ENCODE data around the gene SHQ1.
"Not testable (repeated sequence)": the region's sequence is repeated elsewhere in the genome, so short reads cannot be mapped to it uniquely, and the experiment has no call there.

The SHQ1 gene

DNA sequence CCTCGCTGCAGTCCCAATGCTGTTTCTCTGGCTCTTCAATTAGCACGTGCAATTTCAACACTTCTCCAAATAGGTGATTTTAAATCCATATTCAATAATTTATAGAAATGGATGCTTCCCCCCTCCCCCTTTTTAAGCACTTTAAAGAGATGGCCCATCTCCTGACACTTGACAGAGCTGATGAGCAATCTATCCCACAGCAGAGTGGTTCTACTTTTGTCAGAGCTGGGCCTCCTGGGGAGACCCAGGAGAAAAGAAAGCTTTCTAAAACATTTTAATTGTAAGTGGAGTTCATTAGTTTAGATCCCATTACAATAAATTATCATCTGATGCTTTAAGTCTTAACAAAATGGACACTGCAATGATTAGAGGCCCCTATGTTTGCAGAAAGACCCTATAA lies 127.7 kb downstream of the SHQ1 start:
- Histone ChIP-seq H3K36me3 (ENCODE audit: control insufficient read depth in 2 of 2, insufficient read depth in 1 of 2, low read length in 2 of 2) (no peaks in the 10 kb centered on the region), H3K27ac (ENCODE audit: extremely low read depth, low read depth, low read length) (no peak overlapping the region), H3K4me3 (ENCODE audit: low read depth, low read length) (no peak overlapping the region), H3K4me1 (ENCODE audit: control insufficient read depth, insufficient read depth, low read length) (peaks cover 4% of the 10 kb centered on the region; the same call in 1 of the 2 replicates), H3K9me3 (ENCODE audit: control insufficient read depth, insufficient read depth, low read depth, low read length) (no peaks in the 10 kb centered on the region)
- ChIA-PET CTCF (no interaction called here), POLR2A (no interaction called here)
- TF ChIP-seq EGR2 (tag by site-specific recombination; IDR thresholded peaks at IDR 0.05; ENCODE audit: low read depth), result no peak

DNA sequence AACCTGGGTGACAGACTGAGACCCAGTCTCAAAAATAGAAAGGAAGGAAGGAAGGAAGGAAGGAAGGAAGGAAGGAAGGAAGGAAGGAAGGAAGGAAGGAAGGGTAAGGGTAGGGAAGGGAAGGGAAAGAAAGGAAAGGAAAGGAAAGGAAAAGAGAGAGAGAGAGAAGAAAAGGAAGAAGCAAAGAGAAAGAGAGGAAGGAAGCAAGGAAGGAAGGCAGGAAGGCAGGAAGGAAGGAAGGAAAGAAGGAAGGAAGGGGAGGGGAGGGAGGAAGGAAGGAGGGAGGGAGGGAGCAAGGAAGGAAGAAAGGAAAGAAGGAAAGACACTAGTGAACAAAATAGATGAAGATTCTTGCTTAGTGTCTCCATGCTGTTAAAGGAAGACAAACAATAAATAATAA lies 129.1 kb downstream of the SHQ1 start:
- ChIA-PET POLR2A (no interaction called here), CTCF (no interaction called here)
- Histone ChIP-seq H3K4me3 (ENCODE audit: low read depth, low read length) (no peak overlapping the region), H3K9me3 (ENCODE audit: control insufficient read depth, insufficient read depth, low read depth, low read length) (no peaks in the 10 kb centered on the region), H3K4me1 (ENCODE audit: control insufficient read depth, insufficient read depth, low read length) (peaks cover 4% of the 10 kb centered on the region; the same call in 1 of the 2 replicates), H3K36me3 (ENCODE audit: control insufficient read depth in 2 of 2, insufficient read depth in 1 of 2, low read length in 2 of 2) (no peaks in the 10 kb centered on the region), H3K27ac (ENCODE audit: extremely low read depth, low read depth, low read length) (no peak overlapping the region)
- TF ChIP-seq ZNF366 (tag by site-specific recombination; conservative IDR thresholded peaks at IDR 0.05) (peak; percentile 85), ZNF121 (tag by site-specific recombination; IDR thresholded peaks at IDR 0.05) (no peak)

DNA sequence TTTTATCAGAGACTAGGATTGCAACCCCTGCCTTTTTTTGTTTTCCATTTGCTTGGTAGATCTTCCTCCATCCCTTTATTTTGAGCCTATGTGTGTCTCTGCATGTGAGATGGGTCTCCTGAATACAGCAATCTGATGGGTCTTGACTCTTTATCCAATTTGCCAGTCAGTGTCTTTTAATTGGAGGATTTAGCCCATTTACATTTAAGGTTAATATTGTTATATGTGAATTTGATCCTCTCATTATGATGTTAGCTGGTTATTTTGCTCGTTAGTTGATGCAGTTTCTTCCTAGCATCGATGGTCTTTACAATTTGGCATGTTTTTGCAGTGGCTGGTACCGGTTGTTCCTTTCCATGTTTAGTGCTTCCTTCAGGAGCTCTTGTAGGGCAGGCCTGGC lies 134.1 kb downstream of the SHQ1 start:
- POLR2A ChIA-PET; H3K4me1 ChIP-seq (ENCODE audit: control insufficient read depth, insufficient read depth, low read length); H3K9me3 ChIP-seq (ENCODE audit: control insufficient read depth, insufficient read depth, low read depth, low read length); H3K4me3 ChIP-seq (ENCODE audit: low read depth, low read length); H3K36me3 ChIP-seq (ENCODE audit: control insufficient read depth in 2 of 2, insufficient read depth in 1 of 2, low read length in 2 of 2); H3K27ac ChIP-seq (ENCODE audit: extremely low read depth, low read depth, low read length); CTCF ChIA-PET: not testable (repeated sequence)

DNA sequence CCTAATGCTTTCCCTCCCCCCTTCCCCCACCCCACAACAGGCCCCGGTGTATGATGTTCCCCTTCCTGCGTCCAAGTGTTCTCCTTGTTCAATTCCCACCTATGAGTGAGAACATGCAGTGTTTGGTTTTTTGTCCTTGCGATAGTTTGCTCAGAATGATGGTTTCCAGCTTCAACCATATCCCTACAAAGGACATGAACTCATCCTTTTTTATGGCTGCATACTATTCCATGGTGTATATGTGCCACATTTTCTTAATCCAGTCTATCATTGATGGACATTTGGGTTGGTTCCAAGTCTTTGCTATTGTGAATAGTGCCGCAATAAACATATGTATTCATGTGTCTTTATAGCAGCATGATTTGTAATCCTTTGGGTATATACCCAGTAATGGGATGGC lies 137.8 kb downstream of the SHQ1 start:
- TF ChIP-seq ZNF146 (tag by site-specific recombination; IDR thresholded peaks at IDR 0.05), result peak; percentile 81
- POLR2A ChIA-PET; CTCF ChIA-PET; H3K4me1 ChIP-seq (ENCODE audit: control insufficient read depth, insufficient read depth, low read length); H3K27ac ChIP-seq (ENCODE audit: extremely low read depth, low read depth, low read length); H3K9me3 ChIP-seq (ENCODE audit: control insufficient read depth, insufficient read depth, low read depth, low read length); H3K36me3 ChIP-seq (ENCODE audit: control insufficient read depth in 2 of 2, insufficient read depth in 1 of 2, low read length in 2 of 2); H3K4me3 ChIP-seq (ENCODE audit: low read depth, low read length): not testable (repeated sequence)

DNA sequence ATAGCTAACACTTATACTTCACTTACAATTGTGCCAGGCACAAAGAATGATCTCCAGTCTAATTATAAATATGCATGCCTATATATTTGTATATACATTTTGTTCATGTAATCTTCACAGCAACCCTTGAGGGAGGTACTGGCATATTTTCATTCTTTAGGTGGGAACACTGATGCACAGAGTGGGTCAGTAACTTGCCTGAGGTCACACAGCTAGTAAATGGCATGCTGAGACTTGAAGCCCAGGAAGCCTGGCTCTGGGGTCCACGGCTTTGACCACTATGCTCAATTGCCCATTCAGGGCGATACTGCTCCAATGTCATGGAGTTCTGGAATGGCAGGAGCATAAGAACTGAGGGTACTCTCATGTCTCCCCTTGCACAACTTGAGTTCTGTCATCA lies 139.8 kb downstream of the SHQ1 start:
- Histone ChIP-seq H3K9me3 (ENCODE audit: control insufficient read depth, insufficient read depth, low read depth, low read length) (no peaks in the 10 kb centered on the region), H3K27ac (ENCODE audit: extremely low read depth, low read depth, low read length) (no peak overlapping the region), H3K4me1 (ENCODE audit: control insufficient read depth, insufficient read depth, low read length) (no peaks in the 10 kb centered on the region), H3K4me3 (ENCODE audit: low read depth, low read length) (no peak overlapping the region), H3K36me3 (ENCODE audit: control insufficient read depth in 2 of 2, insufficient read depth in 1 of 2, low read length in 2 of 2) (no peaks in the 10 kb centered on the region)
- TF ChIP-seq YY2 (tag by site-specific recombination; IDR thresholded peaks at IDR 0.05), result no peak
- TF ChIP-seq, protein P1, sequence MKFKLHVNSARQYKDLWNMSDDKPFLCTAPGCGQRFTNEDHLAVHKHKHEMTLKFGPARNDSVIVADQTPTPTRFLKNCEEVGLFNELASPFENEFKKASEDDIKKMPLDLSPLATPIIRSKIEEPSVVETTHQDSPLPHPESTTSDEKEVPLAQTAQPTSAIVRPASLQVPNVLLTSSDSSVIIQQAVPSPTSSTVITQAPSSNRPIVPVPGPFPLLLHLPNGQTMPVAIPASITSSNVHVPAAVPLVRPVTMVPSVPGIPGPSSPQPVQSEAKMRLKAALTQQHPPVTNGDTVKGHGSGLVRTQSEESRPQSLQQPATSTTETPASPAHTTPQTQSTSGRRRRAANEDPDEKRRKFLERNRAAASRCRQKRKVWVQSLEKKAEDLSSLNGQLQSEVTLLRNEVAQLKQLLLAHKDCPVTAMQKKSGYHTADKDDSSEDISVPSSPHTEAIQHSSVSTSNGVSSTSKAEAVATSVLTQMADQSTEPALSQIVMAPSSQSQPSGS (tag by site-specific recombination; IDR thresholded peaks at IDR 0.05; ENCODE audit: low read depth), result no peak
- TF ChIP-seq ZBTB8A (tag by site-specific recombination; IDR thresholded peaks at IDR 0.05), result no peak
- TF ChIP-seq, protein P2, sequence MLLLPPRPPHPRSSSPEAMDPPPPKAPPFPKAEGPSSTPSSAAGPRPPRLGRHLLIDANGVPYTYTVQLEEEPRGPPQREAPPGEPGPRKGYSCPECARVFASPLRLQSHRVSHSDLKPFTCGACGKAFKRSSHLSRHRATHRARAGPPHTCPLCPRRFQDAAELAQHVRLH (tag by site-specific recombination; IDR thresholded peaks at IDR 0.05), result no peak
- TF ChIP-seq, protein P3, sequence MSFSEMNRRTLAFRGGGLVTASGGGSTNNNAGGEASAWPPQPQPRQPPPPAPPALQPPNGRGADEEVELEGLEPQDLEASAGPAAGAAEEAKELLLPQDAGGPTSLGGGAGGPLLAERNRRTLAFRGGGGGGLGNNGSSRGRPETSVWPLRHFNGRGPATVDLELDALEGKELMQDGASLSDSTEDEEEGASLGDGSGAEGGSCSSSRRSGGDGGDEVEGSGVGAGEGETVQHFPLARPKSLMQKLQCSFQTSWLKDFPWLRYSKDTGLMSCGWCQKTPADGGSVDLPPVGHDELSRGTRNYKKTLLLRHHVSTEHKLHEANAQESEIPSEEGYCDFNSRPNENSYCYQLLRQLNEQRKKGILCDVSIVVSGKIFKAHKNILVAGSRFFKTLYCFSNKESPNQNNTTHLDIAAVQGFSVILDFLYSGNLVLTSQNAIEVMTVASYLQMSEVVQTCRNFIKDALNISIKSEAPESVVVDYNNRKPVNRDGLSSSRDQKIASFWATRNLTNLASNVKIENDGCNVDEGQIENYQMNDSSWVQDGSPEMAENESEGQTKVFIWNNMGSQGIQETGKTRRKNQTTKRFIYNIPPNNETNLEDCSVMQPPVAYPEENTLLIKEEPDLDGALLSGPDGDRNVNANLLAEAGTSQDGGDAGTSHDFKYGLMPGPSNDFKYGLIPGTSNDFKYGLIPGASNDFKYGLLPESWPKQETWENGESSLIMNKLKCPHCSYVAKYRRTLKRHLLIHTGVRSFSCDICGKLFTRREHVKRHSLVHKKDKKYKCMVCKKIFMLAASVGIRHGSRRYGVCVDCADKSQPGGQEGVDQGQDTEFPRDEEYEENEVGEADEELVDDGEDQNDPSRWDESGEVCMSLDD (tag by site-specific recombination; IDR thresholded peaks at IDR 0.05), result no peak
- no peak for TF ChIP-seq ZNF16 (tag by site-specific recombination; IDR thresholded peaks at IDR 0.05; ENCODE audit: low read depth)
- TF ChIP-seq ZNF623 (tag by site-specific recombination; IDR thresholded peaks at IDR 0.05), result no peak
- ChIA-PET CTCF (no interaction called here), POLR2A (no interaction called here)

All from HEK293 (cell line).